NCI-H2196 treated with DMSO at 0.1 percent for 48 hours (cell line): ENCODE measurements around the gene ZNF747.
"Not testable (repeated sequence)": the region's sequence is repeated elsewhere in the genome, so short reads cannot be mapped to it uniquely, and the experiment has no call there.

Experiments
- DNase-seq: peaks from one replicate; lab custom pipeline; 2025; ENCODE audit not compliant: unreplicated experiment; lab: John Stamatoyannopoulos, UW

The ZNF747 gene

DNA sequence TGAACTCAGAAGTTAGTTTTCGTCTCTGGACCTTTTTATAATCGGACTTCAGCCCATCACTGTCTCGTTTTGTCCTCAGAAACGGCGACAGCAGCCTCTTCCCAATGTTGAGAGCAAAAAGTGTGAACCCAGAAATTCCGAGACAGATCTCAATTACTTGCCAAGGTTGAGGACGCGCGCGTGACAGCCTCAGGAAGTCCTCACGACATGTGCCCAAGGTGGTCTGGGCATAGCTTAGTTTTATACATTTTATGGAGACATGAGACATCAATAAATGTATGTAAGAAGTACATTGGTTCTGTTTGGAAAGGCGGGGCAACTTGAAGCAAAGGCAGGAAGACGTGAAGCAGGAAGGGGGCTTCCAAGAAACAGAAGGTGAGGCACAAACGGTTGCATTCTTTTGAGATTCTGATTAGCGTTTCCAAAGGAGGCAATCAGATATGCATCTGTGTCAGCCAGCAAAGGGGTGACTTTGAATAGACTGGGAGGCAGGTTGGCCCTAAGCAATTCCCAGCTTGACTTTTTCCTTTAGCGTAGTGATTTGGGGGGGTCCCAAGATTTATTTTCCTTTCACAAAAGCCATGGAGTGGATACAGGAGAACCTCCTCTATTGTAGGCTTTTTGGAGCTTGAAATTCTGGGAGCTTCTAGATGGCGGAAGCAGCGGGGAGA, 583 bp upstream of the ZNF747 start:
- DNase-seq = no peak

- no peak for DNase-seq
These were observed 800 bp downstream of the ZNF747 start for GRCh38 chr16:30533748-30534367.

DNA sequence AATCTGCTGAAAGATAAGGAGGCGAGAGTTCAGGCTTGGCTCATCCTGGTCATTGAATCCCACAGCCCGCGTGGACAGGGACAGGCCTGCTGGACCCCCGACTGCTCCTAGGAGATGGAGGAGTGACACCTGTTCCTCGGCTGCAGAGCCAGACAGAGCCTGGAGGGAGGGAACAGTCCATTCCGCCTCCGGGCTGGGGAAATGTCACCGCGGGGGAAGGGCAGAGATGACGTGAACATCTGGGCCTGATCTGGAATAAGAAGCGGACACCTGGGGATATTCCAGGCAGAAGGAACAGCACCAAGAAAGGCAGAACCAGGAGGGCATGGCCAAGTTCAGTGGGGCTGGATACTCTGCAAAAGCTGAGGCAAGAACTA, 1.5 kb downstream of the ZNF747 start:
- DNase-seq = no peak

- no peak for DNase-seq
These were observed 2.1 kb downstream of the ZNF747 start for GRCh38 chr16:30532285-30533145.

GRCh38 chr16:30530163-30531037, 4.3 kb downstream of the ZNF747 start:
- DNase-seq = no peak

DNA sequence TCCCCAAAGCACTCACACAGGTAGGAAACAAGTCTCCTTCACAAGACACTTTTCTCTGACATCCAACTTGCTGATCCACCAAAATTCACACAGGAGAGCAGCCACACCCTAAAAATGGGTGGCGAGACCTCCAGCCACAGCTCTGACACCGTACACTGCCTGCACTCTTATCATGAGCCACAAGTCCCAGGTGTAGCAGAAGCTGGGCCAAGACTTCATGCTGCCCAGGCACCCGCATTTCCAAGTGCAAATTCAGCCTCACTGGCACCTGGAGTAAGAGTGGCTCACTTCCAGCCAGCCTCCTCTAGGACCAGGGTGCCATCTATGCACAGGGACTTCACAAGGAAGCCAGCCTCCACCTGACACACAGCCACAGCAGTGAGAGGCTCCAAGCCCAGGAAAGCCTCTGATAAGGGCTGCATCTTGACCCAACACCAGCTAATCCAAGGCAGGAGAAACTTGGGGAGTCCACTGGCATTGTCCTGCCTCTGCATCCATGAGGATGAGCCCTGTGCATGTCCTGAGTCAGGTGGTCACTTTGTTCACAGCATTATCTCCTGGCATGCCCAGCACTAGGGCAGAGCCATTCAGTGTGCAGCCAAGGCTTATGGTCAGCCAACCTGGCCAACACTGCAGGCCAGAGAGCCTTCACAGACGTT, 5.7 kb downstream of the ZNF747 start:
- DNase-seq = no peak

GRCh38 chr16:30527635-30528178, 7.0 kb downstream of the ZNF747 start:
- DNase-seq = no peak

DNA sequence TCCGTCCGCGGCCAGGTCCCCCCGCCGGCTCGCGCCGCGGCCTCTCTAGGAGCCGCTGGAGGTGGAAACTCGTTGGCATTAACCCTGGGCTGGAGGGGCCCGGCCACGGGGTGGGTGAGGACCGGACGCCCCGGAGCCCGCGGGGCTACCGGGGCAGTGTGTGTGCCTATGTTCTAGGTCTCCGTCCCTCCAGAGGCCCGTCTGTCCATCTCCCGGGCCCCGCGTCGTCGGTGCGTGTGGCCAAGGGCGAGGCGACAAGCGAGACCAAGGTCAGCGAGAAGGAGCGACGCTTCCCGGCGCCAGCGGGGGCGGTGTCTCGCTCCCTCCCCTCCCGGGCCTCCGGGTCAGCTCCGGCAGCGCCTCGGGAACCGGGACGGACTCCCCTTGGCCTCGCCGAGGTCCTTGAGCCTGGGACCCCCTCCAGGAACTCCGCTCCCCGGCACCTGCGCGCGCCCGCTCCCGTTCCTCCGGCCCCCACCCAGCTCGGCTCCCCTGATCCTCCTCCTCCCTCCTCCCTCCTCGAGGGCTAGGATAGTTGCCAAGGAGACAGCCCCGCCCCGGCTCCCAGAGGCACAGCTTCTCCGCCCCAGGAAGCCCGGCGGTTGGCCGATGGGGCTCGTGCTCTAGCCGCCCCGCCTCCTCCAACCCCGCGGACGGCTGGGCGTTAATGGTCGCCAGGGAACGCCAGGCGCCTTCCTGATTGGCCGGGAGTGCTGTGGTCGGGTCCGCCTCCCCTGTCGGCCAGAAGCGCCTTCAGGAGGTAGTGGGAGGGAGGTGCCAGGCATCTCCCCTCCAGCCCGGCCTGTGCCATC, 7.6 kb downstream of the ZNF747 start:
- peak; percentile 98 for DNase-seq

- no peak for DNase-seq
These were observed 8.4 kb downstream of the ZNF747 start, which contains the start of gene ZNF768 for GRCh38 chr16:30526137-30526822. TSS of gene ZNF768 (minus strand) at chr16:30526566. CDS start at chr16:30526413, 153 bp downstream.

- no peak for DNase-seq
These were observed 8.9 kb downstream of the ZNF747 start for GRCh38 chr16:30525844-30526136.

DNA sequence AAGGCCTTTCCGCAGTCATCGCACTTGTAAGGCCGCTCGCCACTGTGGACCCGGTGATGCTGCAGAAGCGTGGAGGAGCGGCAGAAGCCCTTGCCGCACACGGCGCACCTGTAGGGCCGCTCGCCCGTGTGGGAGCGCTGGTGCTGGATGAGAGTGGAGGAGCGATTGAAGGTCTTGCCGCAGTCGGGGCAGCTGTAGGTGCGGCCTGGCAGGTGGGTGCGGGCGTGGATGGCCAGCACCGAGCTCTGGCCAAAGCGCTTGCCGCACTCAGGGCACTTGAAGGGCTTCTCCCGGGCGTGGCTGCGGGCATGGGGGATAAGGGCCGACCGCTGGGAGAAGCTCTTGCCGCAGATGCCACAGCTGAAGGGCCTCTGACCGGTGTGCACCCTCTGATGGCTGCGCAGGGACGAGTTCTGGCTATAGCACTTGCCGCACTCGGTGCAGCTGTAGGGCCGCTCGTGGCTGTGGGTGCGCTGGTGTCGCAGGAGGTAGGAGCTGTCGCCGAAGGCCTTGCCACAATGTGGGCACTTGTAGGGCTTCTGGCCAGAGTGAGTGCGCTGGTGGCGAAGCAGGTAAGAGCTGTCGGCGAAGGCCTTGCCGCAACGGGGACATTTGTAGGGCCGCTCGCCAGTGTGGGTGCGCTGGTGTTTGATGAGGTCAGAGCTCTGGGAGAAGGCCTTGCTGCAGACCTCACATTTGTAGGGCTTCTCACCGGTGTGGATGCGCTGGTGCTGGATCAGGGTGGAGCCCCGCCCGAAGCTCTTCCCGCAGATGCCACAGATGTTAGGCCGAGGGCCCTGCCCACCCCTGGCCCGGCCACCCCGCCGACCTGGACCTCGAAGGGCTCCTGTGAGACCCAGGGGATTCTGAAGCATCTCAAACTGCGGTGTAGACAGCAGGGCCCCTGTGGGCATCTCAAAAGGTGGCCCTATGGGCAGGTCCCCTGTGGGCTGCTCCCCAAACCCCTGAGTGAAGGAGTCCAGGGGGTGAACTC, 9.8 kb downstream of the ZNF747 start:
- no peak for DNase-seq

- DNase-seq = no peak
These were observed 10.7 kb downstream of the ZNF747 start for GRCh38 chr16:30523768-30524574.

GRCh38 chr16:30522702-30523463, 11.8 kb downstream of the ZNF747 start:
- not testable (repeated sequence) for DNase-seq

DNA sequence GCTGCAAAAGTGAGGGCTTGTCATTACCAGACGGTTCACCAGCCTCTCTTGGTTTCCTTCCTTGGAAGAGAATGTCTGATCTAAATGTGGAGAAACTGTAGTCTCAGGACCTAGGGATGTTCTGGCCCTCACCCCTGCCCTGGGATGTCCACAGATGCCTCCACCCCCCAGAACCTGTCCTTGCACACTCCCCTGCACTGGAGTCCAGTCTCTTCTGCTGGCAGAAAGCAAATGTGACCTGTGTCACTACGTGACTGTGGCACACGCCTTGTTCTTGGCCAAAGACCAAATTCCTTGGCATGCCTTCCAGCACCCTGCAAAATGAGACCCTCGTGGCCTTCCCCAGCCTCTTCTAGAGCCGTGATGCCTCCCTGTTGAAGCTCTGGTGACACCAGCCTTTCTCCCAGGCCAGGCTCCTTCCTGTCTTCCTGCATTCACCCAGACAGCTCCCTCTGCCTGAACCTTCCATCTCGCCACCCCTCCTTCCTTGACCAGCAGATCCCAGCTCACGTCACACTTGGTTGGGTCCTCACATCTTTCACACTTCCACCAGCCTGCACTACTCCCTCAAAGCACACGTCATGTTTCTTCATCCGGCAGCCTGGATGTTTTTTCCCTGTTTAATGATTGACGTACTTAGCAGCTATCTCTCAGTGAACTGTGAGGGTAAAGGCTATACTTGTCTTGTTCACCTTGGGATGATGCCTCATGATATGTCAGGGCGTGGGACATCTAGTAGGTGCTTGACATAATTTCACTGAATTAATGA, 12.6 kb downstream of the ZNF747 start:
- DNase-seq = no peak

DNA sequence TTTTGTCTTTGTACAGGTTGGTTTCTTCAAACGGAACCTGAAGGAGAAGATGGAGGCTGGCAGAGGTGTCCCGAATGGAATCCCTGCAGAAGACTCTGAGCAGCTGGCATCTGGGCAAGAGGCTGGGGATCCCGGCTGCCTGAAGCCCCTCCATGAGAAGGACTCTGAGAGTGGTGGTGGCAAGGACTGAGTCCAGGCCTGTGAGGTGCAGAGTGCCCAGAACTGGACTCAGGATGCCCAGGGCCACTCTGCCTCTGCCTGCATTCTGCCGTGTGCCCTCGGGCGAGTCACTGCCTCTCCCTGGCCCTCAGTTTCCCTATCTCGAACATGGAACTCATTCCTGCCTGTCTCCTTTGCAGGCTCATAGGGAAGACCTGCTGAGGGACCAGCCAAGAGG, 13.2 kb downstream of the ZNF747 start:
- DNase-seq = no peak
